GM23338 (cell line): Measurements from ENCODE around the gene DCAF17. TPM values are rescaled to one million over a fixed set of nuclear protein-coding genes. Genes with fewer than 3 reads are reported as not detected.

Experiments used
- ATAC-seq: fragments of 200-7000 bp; cut with Tn5 transposase; 3 replicates; pipeline ENCODE4 v1.9.1; 2020
- DNase-seq: peaks from one replicate; pipeline ENCODE4 v3.0.0-alpha.2; 2015; ENCODE audit warnings: low spot score
- H2AFZ ChIP-seq: fragments of 200-600 bp; sonication (generic); 2 replicates; pipeline ENCODE4 v1.8.0; 2016; ENCODE audit warnings: antibody characterized with exemption, mild to moderate bottlenecking, moderate library complexity
- H3F3A ChIP-seq: fragments of 200-600 bp; sonication (generic); replicated peaks from 2 replicates; pipeline ENCODE4 v1.8.0; 2017; ENCODE audit warnings: antibody characterized with exemption, mixed run types, low read depth
- H3K27ac ChIP-seq: fragments of 200-600 bp; sonication (generic); 2 replicates; pipeline ENCODE4 v1.6.1; 2016; ENCODE audit warnings: low read depth
- H3K27me3 ChIP-seq: fragments of 200-600 bp; sonication (generic); 2 replicates; pipeline ENCODE4 v1.8.0; 2016; ENCODE audit warnings: mild to moderate bottlenecking, mixed run types, moderate library complexity; ENCODE audit not compliant: insufficient read depth
- H3K36me3 ChIP-seq: fragments of 200-600 bp; sonication (generic); 2 replicates; pipeline ENCODE4 v1.8.0; 2016; ENCODE audit warnings: mild to moderate bottlenecking; ENCODE audit not compliant: insufficient read depth
- H3K4me1 ChIP-seq: fragments of 200-600 bp; sonication (generic); 2 replicates; pipeline ENCODE4 v1.8.0; 2016; ENCODE audit warnings: mild to moderate bottlenecking, moderate library complexity; ENCODE audit not compliant: insufficient read depth
- H3K4me2 ChIP-seq: fragments of 200-600 bp; sonication (generic); 2 replicates; pipeline ENCODE4 v1.7.1; 2017; ENCODE audit warnings: mixed run types
- H3K4me3 ChIP-seq: fragments of 200-600 bp; sonication (generic); 2 replicates; pipeline ENCODE4 v1.6.1; 2016; ENCODE audit warnings: mixed run types
- H3K79me2 ChIP-seq: fragments of 200-600 bp; sonication (generic); replicated peaks from 2 replicates; pipeline ENCODE4 v1.8.0; 2017; ENCODE audit warnings: mild to moderate bottlenecking; ENCODE audit not compliant: insufficient read depth
- H3K9me2 ChIP-seq: fragments of 200-600 bp; sonication (generic); 2 replicates; pipeline ENCODE4 v1.8.0; 2017; ENCODE audit not compliant: insufficient read depth
- H4K20me1 ChIP-seq: fragments of 200-600 bp; sonication (generic); replicated peaks from 2 replicates; pipeline ENCODE4 v1.8.0; 2017; ENCODE audit warnings: mild to moderate bottlenecking; ENCODE audit not compliant: insufficient read depth
- H3K27ac Mint-ChIP-seq: 2 replicates; pipeline ENCODE4 v1.8.0; 2020; ENCODE audit warnings: inconsistent platforms, mild to moderate bottlenecking, moderate library complexity, mixed read lengths
- H3K27me3 Mint-ChIP-seq: 3 replicates; pipeline ENCODE4 v1.8.0; 2022; ENCODE audit warnings: low read depth, mild to moderate bottlenecking, moderate library complexity, mixed read lengths, inconsistent platforms; ENCODE audit not compliant: insufficient read depth, poor library complexity
- H3K36me3 Mint-ChIP-seq: 3 replicates; pipeline ENCODE4 v1.8.0; 2021; ENCODE audit warnings: low read depth, mild to moderate bottlenecking, inconsistent platforms, moderate library complexity, mixed read lengths
- H3K4me1 Mint-ChIP-seq: 3 replicates; pipeline ENCODE4 v1.8.0; 2020; ENCODE audit warnings: mild to moderate bottlenecking, inconsistent platforms, mixed read lengths
- H3K4me3 Mint-ChIP-seq: 3 replicates; pipeline ENCODE4 v1.8.0; 2021; ENCODE audit warnings: moderate library complexity, mild to moderate bottlenecking, inconsistent platforms, mixed read lengths
- H3K9me3 Mint-ChIP-seq: 3 replicates; pipeline ENCODE4 v1.8.0; 2020; ENCODE audit warnings: moderate library complexity, mild to moderate bottlenecking, inconsistent platforms, mixed read lengths
- EZH2phosphoT487 ChIP-seq: fragments of 200-600 bp; sonication (generic); IDR thresholded peaks from one replicate; pipeline ENCODE4 v1.8.1; 2018; ENCODE audit warnings: antibody characterized with exemption; ENCODE audit not compliant: unreplicated experiment
- JUNB ChIP-seq: IDR thresholded peaks from one replicate; pipeline ENCODE4 v1.6.1; 2016; ENCODE audit warnings: antibody characterized with exemption; ENCODE audit not compliant: unreplicated experiment
- STAT1 ChIP-seq: IDR thresholded peaks from one replicate; pipeline ENCODE4 v1.6.1; 2016; ENCODE audit warnings: antibody characterized with exemption; ENCODE audit not compliant: unreplicated experiment
- ZNF114 ChIP-seq: fragments of 250-450 bp; sonication (Bioruptor Pico); IDR thresholded peaks from 2 replicates; pipeline ENCODE4 v1.5.0; 2020; ENCODE audit warnings: mild to moderate bottlenecking, moderate library complexity
- polyA plus RNA-seq: library from polyadenylated mRNA; unstranded; fragments of >200 nt; fragmentation: Nextera tagmentation; extraction: Ambion mirVana; gene quantifications from 2 replicates; pipeline ENCODE4 v1.2.1, GENCODE V29; 2016
- total RNA-seq: library from RNA; depleted of rRNA; stranded (reverse); fragments of >200 nt; shearing (Covaris generic); gene quantifications from 2 replicates; pipeline ENCODE4 v1.2.3, GENCODE V29; 2014
- TF ChIP-seq, protein P1 (sequence below): fragments of 250-450 bp; sonication (Bioruptor Pico); IDR thresholded peaks from 2 replicates; pipeline ENCODE4 v1.5.0; 2020; ENCODE audit warnings: mild to moderate bottlenecking, moderate library complexity

The DCAF17 gene
- total and polyA plus RNA-seq, 2 experiments from 2014 or later, result 11.0 to 37.3 TPM

GRCh38 chr2:171531836-171532450, 97.9 kb downstream of the DCAF17 start (continued):
- TF ChIP-seq, protein P1, sequence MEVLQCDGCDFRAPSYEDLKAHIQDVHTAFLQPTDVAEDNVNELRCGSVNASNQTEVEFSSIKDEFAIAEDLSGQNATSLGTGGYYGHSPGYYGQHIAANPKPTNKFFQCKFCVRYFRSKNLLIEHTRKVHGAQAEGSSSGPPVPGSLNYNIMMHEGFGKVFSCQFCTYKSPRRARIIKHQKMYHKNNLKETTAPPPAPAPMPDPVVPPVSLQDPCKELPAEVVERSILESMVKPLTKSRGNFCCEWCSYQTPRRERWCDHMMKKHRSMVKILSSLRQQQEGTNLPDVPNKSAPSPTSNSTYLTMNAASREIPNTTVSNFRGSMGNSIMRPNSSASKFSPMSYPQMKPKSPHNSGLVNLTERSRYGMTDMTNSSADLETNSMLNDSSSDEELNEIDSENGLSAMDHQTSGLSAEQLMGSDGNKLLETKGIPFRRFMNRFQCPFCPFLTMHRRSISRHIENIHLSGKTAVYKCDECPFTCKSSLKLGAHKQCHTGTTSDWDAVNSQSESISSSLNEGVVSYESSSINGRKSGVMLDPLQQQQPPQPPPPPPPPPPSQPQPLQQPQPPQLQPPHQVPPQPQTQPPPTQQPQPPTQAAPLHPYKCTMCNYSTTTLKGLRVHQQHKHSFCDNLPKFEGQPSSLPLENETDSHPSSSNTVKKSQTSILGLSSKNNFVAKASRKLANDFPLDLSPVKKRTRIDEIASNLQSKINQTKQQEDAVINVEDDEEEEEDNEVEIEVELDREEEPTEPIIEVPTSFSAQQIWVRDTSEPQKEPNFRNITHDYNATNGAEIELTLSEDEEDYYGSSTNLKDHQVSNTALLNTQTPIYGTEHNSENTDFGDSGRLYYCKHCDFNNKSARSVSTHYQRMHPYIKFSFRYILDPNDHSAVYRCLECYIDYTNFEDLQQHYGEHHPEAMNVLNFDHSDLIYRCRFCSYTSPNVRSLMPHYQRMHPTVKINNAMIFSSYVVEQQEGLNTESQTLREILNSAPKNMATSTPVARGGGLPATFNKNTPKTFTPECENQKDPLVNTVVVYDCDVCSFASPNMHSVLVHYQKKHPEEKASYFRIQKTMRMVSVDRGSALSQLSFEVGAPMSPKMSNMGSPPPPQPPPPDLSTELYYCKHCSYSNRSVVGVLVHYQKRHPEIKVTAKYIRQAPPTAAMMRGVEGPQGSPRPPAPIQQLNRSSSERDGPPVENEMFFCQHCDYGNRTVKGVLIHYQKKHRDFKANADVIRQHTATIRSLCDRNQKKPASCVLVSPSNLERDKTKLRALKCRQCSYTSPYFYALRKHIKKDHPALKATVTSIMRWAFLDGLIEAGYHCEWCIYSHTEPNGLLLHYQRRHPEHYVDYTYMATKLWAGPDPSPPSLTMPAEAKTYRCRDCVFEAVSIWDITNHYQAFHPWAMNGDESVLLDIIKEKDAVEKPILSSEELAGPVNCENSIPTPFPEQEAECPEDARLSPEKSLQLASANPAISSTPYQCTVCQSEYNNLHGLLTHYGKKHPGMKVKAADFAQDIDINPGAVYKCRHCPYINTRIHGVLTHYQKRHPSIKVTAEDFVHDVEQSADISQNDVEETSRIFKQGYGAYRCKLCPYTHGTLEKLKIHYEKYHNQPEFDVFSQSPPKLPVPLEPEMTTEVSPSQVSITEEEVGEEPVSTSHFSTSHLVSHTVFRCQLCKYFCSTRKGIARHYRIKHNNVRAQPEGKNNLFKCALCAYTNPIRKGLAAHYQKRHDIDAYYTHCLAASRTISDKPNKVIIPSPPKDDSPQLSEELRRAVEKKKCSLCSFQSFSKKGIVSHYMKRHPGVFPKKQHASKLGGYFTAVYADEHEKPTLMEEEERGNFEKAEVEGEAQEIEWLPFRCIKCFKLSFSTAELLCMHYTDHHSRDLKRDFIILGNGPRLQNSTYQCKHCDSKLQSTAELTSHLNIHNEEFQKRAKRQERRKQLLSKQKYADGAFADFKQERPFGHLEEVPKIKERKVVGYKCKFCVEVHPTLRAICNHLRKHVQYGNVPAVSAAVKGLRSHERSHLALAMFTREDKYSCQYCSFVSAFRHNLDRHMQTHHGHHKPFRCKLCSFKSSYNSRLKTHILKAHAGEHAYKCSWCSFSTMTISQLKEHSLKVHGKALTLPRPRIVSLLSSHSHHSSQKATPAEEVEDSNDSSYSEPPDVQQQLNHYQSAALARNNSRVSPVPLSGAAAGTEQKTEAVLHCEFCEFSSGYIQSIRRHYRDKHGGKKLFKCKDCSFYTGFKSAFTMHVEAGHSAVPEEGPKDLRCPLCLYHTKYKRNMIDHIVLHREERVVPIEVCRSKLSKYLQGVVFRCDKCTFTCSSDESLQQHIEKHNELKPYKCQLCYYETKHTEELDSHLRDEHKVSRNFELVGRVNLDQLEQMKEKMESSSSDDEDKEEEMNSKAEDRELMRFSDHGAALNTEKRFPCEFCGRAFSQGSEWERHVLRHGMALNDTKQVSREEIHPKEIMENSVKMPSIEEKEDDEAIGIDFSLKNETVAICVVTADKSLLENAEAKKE, result no peak

DNA sequence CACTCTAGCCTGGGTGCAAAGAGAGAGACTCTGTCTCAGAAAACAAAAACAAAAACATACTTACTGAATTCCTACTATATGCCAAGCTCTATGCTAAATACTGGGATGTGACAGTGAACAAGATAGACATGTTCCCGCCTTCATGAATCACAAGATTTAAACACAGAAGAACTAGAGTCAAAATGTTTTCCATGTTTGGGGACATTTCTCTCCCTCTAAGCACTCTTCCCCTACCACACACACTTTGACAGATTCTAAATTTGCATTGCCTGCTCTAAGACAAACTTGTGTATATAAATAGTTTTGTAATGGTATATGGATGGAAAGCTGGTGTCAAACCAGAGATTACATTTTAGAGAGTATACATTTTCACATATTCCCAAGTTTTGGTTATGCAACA, 99.3 kb downstream of the DCAF17 start:
- H3K9me2 ChIP-seq, result no peaks in the 10 kb centered on the region
- no peaks in the 10 kb centered on the region for H3K27me3 ChIP-seq
- H3F3A ChIP-seq, result no peaks in the 10 kb centered on the region
- no peaks in the 10 kb centered on the region for H4K20me1 ChIP-seq
- no peak overlapping the region for H3K27ac ChIP-seq
- peaks cover 14% of the 10 kb centered on the region for H3K79me2 ChIP-seq
- Mint-ChIP-seq H3K36me3 (peaks cover 15% of the 10 kb centered on the region), H3K27ac (no peak overlapping the region), H3K27me3 (peaks cover 3% of the 10 kb centered on the region), H3K4me3 (no peak overlapping the region), H3K4me1 (no peaks in the 10 kb centered on the region), H3K9me3 (peaks cover 5% of the 10 kb centered on the region; the same call in 2 of the 3 replicates)
- H3K4me2 ChIP-seq, result no peak overlapping the region
- DNase-seq (no peak), ATAC-seq (no peak)
- no peaks in the 10 kb centered on the region for H3K36me3 ChIP-seq
- no peak overlapping the region for H3K4me3 ChIP-seq
- no peaks in the 10 kb centered on the region for H3K4me1 ChIP-seq
- no peak overlapping the region for H2AFZ ChIP-seq
- TF ChIP-seq, protein P1, result no peak
- TF ChIP-seq JUNB (no peak), EZH2phosphoT487 (no peak), STAT1 (no peak), ZNF114 (no peak)
